GM19099 (cell line): Measurements from ENCODE around the gene LIG1.

Experiments
- POLR2A ChIP-seq: IDR thresholded peaks from 3 replicates; pipeline ENCODE4 v1.6.1; 2011; ENCODE audit warnings: low read depth; ENCODE audit not compliant: insufficient read length; ENCODE audit errors: extremely low read depth

The LIG1 gene

DNA sequence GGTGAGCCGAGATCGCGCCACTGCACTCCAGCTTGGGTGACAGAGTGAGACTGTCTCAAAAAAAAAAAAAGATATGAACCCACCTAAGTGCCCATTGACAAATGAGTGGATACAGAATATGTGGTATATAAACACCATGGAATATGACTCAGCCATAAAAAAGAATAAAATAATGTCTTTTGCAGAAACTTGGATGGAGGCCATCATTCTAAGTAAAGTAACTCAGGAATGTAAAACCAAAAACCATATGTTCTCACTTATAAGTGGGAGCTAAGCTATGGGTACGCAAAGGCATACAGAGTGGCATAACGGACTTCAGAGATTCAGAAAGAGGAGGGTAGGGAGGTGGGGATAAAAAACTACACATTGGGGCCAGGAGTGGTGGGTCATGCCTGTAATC is 89.0 kb downstream of the LIG1 start:
- no peak for TF ChIP-seq POLR2A

GRCh38 chr19:48069435-48069834 is 100.7 kb downstream of the LIG1 start:
- no peak for TF ChIP-seq POLR2A
